K562 (cell line): ENCODE data around the gene LRRC3B. TPM values are rescaled to one million over a fixed set of nuclear protein-coding genes. Genes with fewer than 3 reads are reported as not detected.

Source experiments
- ATAC-seq: fragments of 200-7000 bp; cut with Tn5 transposase; 3 replicates; pipeline ENCODE4 v1.9.1; 2020; ENCODE audit warnings: moderate library complexity
- BruUV-seq: library from RNA; stranded (reverse); fragments of 400-500 nt; replicated peaks from 2 replicates; lab custom pipeline; 2021; lab: Mats Ljungman, UMichigan
- CTCF ChIA-PET: fragments of 300-600 bp; formaldehyde crosslinking; extraction: SDS; loops from one replicate; lab custom pipeline; 2021; ENCODE audit warnings: low intra/inter-chr PET ratio; lab: Yijun Ruan, JAX
- POLR2A ChIA-PET: fragments of 300-600, 350-650 bp; sonication (Branson Sonifier 250); formaldehyde crosslinking; extraction: SDS; loops from one replicate; lab custom pipeline; 2021; ENCODE audit warnings: antibody characterized with exemption, inconsistent platforms; lab: Yijun Ruan, JAX
- DNase-seq, 4 experiments: peaks; one replicate each; pipeline versions ENCODE4 v3.0.0 to v3.0.0-alpha.2; 2011 to 2018; ENCODE audit warnings: low spot score in 3 of 4, mixed read lengths in 3 of 4; ENCODE audit errors: extremely low read depth in 1 of 4
- FAIRE-seq: peaks from 2 replicates; lab custom pipeline; 2011; peaks lifted over from hg19 to GRCh38; lab: Jason Lieb, UNC
- H2AFZ ChIP-seq: 2 replicates; pipeline ENCODE4 v1.6.0; 2011; ENCODE audit warnings: low read depth, low read length, control low read depth, inconsistent platforms
- H3K27ac ChIP-seq: fragments of 200-600 bp; 3 replicates; pipeline ENCODE4 v1.8.0; 2011; ENCODE audit warnings: low read depth, mild to moderate bottlenecking, control low read depth, inconsistent platforms, low read length, moderate library complexity, mixed read lengths; ENCODE audit errors: extremely low read depth
- H3K27me3 ChIP-seq, 2 experiments: fragments of 300-600 bp in 1 of 2; 2 replicates in 1 of 2; 3 replicates in 1 of 2; pipeline versions ENCODE4 v1.6.0 to v1.8.0; 2011; ENCODE audit warnings: inconsistent platforms in 2 of 2, low read length in 2 of 2, mild to moderate bottlenecking in 1 of 2, mixed read lengths in 1 of 2, moderate library complexity in 1 of 2; ENCODE audit not compliant: control insufficient read depth in 2 of 2, insufficient read depth in 2 of 2
- H3K36me3 ChIP-seq: fragments of 300-600 bp; 3 replicates; pipeline ENCODE4 v1.8.0; 2011; ENCODE audit warnings: mild to moderate bottlenecking, low read length, inconsistent platforms; ENCODE audit not compliant: control insufficient read depth, insufficient read depth
- H3K4me1 ChIP-seq, 2 experiments: fragments of 200-600 bp in 1 of 2; replicated peaks in 1 of 2; 2 replicates in 1 of 2; 3 replicates in 1 of 2; pipeline versions ENCODE4 v1.5.1 to v1.8.0; 2011; ENCODE audit warnings: inconsistent platforms in 2 of 2, low read length in 2 of 2, mild to moderate bottlenecking in 1 of 2, mixed read lengths in 1 of 2, moderate library complexity in 1 of 2; ENCODE audit not compliant: control insufficient read depth in 2 of 2, insufficient read depth in 2 of 2
- H3K4me2 ChIP-seq: 2 replicates; pipeline ENCODE4 v1.6.1; 2011; ENCODE audit warnings: low read length, control low read depth, inconsistent platforms, mixed read lengths; ENCODE audit not compliant: insufficient read depth
- H3K4me3 ChIP-seq: fragments of 200-600 bp; sonication (generic), shearing (Covaris generic); 2 replicates; pipeline ENCODE4 v1.5.1; 2016; ENCODE audit warnings: control low read depth, inconsistent platforms
- H3K79me2 ChIP-seq: fragments of 200-600 bp; 3 replicates; pipeline ENCODE4 v1.8.0; 2011; ENCODE audit warnings: low read length, inconsistent platforms; ENCODE audit not compliant: control insufficient read depth, insufficient read depth
- H3K9ac ChIP-seq, 2 experiments: 2 replicates each; pipeline versions ENCODE4 v1.6.0 to v1.6.1; 2011; ENCODE audit warnings: low read depth in 2 of 2, low read length in 2 of 2, control low read depth in 1 of 2, inconsistent platforms in 1 of 2, mild to moderate bottlenecking in 1 of 2, mixed read lengths in 1 of 2; ENCODE audit not compliant: insufficient read depth in 1 of 2
- H3K9me1 ChIP-seq: one replicate; pipeline ENCODE4 v1.6.0; 2011; ENCODE audit warnings: inconsistent platforms, mild to moderate bottlenecking, low read length, moderate library complexity; ENCODE audit not compliant: control insufficient read depth, insufficient read depth
- H3K9me3 ChIP-seq: replicated peaks from 2 replicates; pipeline ENCODE4 v1.5.1; 2011; ENCODE audit warnings: low read depth, low read length, inconsistent platforms; ENCODE audit not compliant: control insufficient read depth, insufficient read depth
- H4K20me1 ChIP-seq: replicated peaks from 2 replicates; pipeline ENCODE4 v1.6.1; 2011; ENCODE audit warnings: low read length, inconsistent platforms, mixed read lengths; ENCODE audit not compliant: control insufficient read depth, insufficient read depth
- ATF6 ChIP-seq: sonication (generic); formaldehyde crosslinking; IDR thresholded peaks from 2 replicates; pipeline ENCODE4 v1.4.0; 2020; ENCODE audit warnings: mild to moderate bottlenecking, missing genetic modification reagents
- BACH1 ChIP-seq: fragments of 200-800 bp; sonication (Bioruptor generic); IDR thresholded peaks from 2 replicates; pipeline ENCODE4 v1.6.1; 2016; ENCODE audit warnings: missing genetic modification characterization, missing compliant biosample characterization
- CBX2 ChIP-seq: fragments of 200-600 bp; sonication (generic); IDR thresholded peaks from one replicate; pipeline ENCODE4 v1.6.1; 2012; ENCODE audit warnings: mild to moderate bottlenecking, low read length, inconsistent platforms; ENCODE audit not compliant: insufficient read depth, poor library complexity, severe bottlenecking
- ESRRA ChIP-seq: fragments of 450-650 bp; IDR thresholded peaks from 2 replicates; pipeline ENCODE4 v1.6.1; 2014; ENCODE audit warnings: low read depth, mild to moderate bottlenecking, moderate library complexity, borderline replicate concordance
- FOXM1 ChIP-seq, 2 experiments: fragments of 450-650 bp in 1 of 2; sonication (generic) in 1 of 2; formaldehyde crosslinking in 1 of 2; IDR thresholded peaks; 2 replicates each; pipeline versions ENCODE4 v1.6.1 to v1.9.0; 2017 to 2022; ENCODE audit warnings: low read depth in 2 of 2, mild to moderate bottlenecking in 2 of 2, missing genetic modification reagents in 1 of 2, moderate library complexity in 1 of 2
- HDAC8 ChIP-seq: fragments of 450-650 bp; IDR thresholded peaks from 2 replicates; pipeline ENCODE4 v1.6.1; 2016; ENCODE audit warnings: mild to moderate bottlenecking, missing genetic modification characterization, moderate library complexity, missing compliant biosample characterization
- KLF13 ChIP-seq: fragments of 450-650 bp; IDR thresholded peaks from 2 replicates; pipeline ENCODE4 v1.6.1; 2016; ENCODE audit warnings: missing genetic modification characterization, low read depth, mild to moderate bottlenecking, missing compliant biosample characterization, moderate library complexity, borderline replicate concordance
- PCBP1 ChIP-seq: fragments of 200-400 bp; formaldehyde crosslinking; IDR thresholded peaks from 2 replicates; pipeline ENCODE4 v1.6.1; 2018; ENCODE audit warnings: mild to moderate bottlenecking, low read depth, low read length; ENCODE audit not compliant: poor library complexity, severe bottlenecking
- PURB ChIP-seq: sonication (generic); formaldehyde crosslinking; IDR thresholded peaks from 2 replicates; pipeline ENCODE4 v1.9.0; 2021; ENCODE audit warnings: low read depth, mild to moderate bottlenecking, missing genetic modification reagents
- THRB ChIP-seq: fragments of 450-650 bp; formaldehyde crosslinking; conservative IDR thresholded peaks from 2 replicates; pipeline ENCODE4 v1.4.0; 2022; ENCODE audit warnings: mild to moderate bottlenecking, missing genetic modification characterization
- ZNF316 ChIP-seq: fragments of 450-650 bp; IDR thresholded peaks from 2 replicates; pipeline ENCODE4 v1.6.1; 2016
- ZNF707 ChIP-seq: fragments of 250-450 bp; sonication (Bioruptor Pico); conservative IDR thresholded peaks from 2 replicates; pipeline ENCODE4 v1.8.0; 2022; ENCODE audit warnings: inconsistent platforms, mild to moderate bottlenecking, moderate library complexity
- ZNF75A ChIP-seq: fragments of 450-650 bp; formaldehyde crosslinking; IDR thresholded peaks from 2 replicates; pipeline ENCODE4 v1.4.0; 2020; ENCODE audit warnings: mild to moderate bottlenecking
- WGBS: fragments of 100-300 bp; shearing (Covaris generic); methylation state at CpG from one replicate; pipeline ENCODE4 v1.1.6; 2016; ENCODE audit warnings: low coverage, mixed read lengths; ENCODE audit not compliant: insufficient coverage; ENCODE audit errors: missing lambda C conversion rate; 5-methylcytosine and 5-hydroxymethylcytosine counted together
- in situ Hi-C: fragments of 300-500 bp; cut with MboI; formaldehyde crosslinking; loops from 4 replicates; pipeline ENCODE4 v1.15.0; 2018; ENCODE audit warnings: inconsistent platforms, mixed read lengths
- intact Hi-C: fragments of 100-400 bp; cut with micrococcal nuclease; formaldehyde crosslinking; loops from 2 replicates; pipeline ENCODE4 v1.14.2; 2022
- polyA plus RNA-seq, 8 experiments: library from polyadenylated mRNA; depleted of rRNA in 4 of 8; stranded (reverse) in 5 of 8; unstranded in 3 of 8; fragments of >200 nt; fragmentation: Nextera tagmentation in 2 of 8; fragmentation: Illumina TruSeq in 1 of 8; extraction: Ambion mirVana in 2 of 8; extraction: Trizol in 1 of 8; gene quantifications; 2 replicates each; pipeline versions ENCODE4 v1.2.1 to v1.2.3, GENCODE V29; 2011 to 2014; ENCODE audit warnings: inconsistent platforms in 1 of 8, missing spikeins in 1 of 8
- total RNA-seq, 7 experiments: library from RNA; depleted of rRNA in 6 of 7; stranded (reverse); fragments of >200 nt in 6 of 7; fragmentation: Illumina TruSeq in 2 of 7; extraction: Trizol in 2 of 7; gene quantifications; 2 replicates each; pipeline versions ENCODE4 v1.2.1 to v1.2.3, GENCODE V29; 2011 to 2021; ENCODE audit warnings: low replicate concordance in 1 of 7
- TF ChIP-seq, protein P1 (sequence below): fragments of 250-450 bp; sonication (Bioruptor Pico); IDR thresholded peaks from 2 replicates; pipeline ENCODE4 v1.6.1; 2021; ENCODE audit warnings: mild to moderate bottlenecking
- TF ChIP-seq, protein P2 (sequence below): sonication (generic); formaldehyde crosslinking; IDR thresholded peaks from 2 replicates; pipeline ENCODE4 v1.8.0; 2022; ENCODE audit warnings: missing genetic modification reagents, mild to moderate bottlenecking, moderate library complexity, borderline replicate concordance

The LRRC3B gene
- total and polyA plus RNA-seq, 9 of the 15 experiments (the other 6 are each of a cell fraction or from before 2014, with no cell fraction given): under 0.01 to 0.33 TPM; not detected in 7

DNA sequence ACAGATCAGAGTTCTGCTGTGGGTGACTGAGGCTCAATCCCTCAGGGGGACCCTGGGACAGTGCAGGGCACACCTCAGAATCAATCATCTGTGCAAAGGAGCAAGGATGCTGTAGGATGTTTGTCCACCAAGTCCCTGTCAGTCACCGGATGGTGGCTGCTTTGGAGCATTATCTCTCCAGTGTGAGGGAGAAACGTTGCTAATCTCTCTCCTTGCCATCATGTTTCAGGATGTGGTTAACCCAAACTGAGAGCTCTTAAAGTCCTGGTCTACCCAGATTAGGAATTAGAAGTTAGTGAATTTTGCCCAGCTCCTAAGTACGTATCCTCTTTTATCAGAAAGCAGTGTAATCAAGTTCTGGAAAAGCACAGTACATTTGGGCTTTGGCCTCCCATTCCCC is 26.2 kb upstream of the LRRC3B start:
- no peak for FAIRE-seq
- Histone ChIP-seq H3K9me3 (no peaks in the 10 kb centered on the region; the same call in 1 of the 2 replicates), H3K9ac (no peak overlapping the region), H3K27me3 (no peaks in the 10 kb centered on the region), H3K4me1 (no peaks in the 10 kb centered on the region), H3K4me3 (no peak overlapping the region), H4K20me1 (no peaks in the 10 kb centered on the region), H3K4me2 (no peak overlapping the region), H3K27ac (no peak overlapping the region), H3K36me3 (no peaks in the 10 kb centered on the region), H2AFZ (no peak overlapping the region), H3K79me2 (no peaks in the 10 kb centered on the region), H3K9me1 (no peaks in the 10 kb centered on the region)
- no TSS peak for BruUV-seq
- CTCF ChIA-PET: no interaction called here
- TF ChIP-seq, protein P1, sequence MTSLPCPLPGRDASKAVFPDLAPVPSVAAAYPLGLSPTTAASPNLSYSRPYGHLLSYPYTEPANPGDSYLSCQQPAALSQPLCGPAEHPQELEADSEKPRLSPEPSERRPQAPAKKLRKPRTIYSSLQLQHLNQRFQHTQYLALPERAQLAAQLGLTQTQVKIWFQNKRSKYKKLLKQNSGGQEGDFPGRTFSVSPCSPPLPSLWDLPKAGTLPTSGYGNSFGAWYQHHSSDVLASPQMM (CRISPR knock-in tag): no peak
- TF ChIP-seq PURB (CRISPR knock-in tag) (no peak), CBX2 (no peak), ZNF316 (no peak), HDAC8 (tag) (no peak), THRB (CRISPR knock-in tag) (no peak), PCBP1 (no peak), ESRRA (no peak), BACH1 (no peak), ATF6 (no peak), ZNF75A (no peak), ZNF707 (CRISPR knock-in tag) (no peak), FOXM1 (IDR thresholded peaks at IDR 0.05; ENCODE audit: low read depth) (no peak), FOXM1 (CRISPR knock-in tag; IDR thresholded peaks at IDR 0.05; ENCODE audit: low read depth) (no peak), KLF13 (no peak)
- TF ChIP-seq, protein P2, sequence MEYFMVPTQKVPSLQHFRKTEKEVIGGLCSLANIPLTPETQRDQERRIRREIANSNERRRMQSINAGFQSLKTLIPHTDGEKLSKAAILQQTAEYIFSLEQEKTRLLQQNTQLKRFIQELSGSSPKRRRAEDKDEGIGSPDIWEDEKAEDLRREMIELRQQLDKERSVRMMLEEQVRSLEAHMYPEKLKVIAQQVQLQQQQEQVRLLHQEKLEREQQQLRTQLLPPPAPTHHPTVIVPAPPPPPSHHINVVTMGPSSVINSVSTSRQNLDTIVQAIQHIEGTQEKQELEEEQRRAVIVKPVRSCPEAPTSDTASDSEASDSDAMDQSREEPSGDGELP (CRISPR knock-in tag): no peak
- 0% methylated on average over 3 of the region's 3 CpGs for WGBS
- intact Hi-C loops (no loop called here), in situ Hi-C loops (no loop called here)
- POLR2A ChIA-PET: no interaction called here
- no peak for ATAC-seq
- DNase-seq: no peak
